Fibroblast of gingiva (primary cell): ENCODE results near the gene AJUBA.
"Not testable (repeated sequence)": the region's sequence is repeated elsewhere in the genome, so short reads cannot be mapped to it uniquely, and the experiment has no call there.

Experiments used
- DNase-seq: peaks from one replicate; pipeline ENCODE4 v3.0.0-alpha.2; 2011; ENCODE audit warnings: low read depth

Gene AJUBA

GRCh38 chr14:23006188-23006534 is 23.8 kb upstream of the AJUBA start:
- DNase-seq: no peak

- no peak for DNase-seq
These were observed 23.3 kb upstream of the AJUBA start for GRCh38 chr14:23005451-23006187.

GRCh38 chr14:23004274-23004673 is 21.9 kb upstream of the AJUBA start:
- not testable (repeated sequence) for DNase-seq

GRCh38 chr14:23002592-23002991 is 20.2 kb upstream of the AJUBA start:
- no peak for DNase-seq

GRCh38 chr14:23000860-23001259 is 18.5 kb upstream of the AJUBA start:
- DNase-seq: no peak

- no peak for DNase-seq
These were observed 16.1 kb upstream of the AJUBA start for GRCh38 chr14:22998329-22999012.

GRCh38 chr14:22997676-22998323 is 15.4 kb upstream of the AJUBA start:
- DNase-seq: no peak

- DNase-seq: no peak
These were observed 14.7 kb upstream of the AJUBA start for GRCh38 chr14:22996768-22997654.

GRCh38 chr14:22995889-22996625 is 13.7 kb upstream of the AJUBA start:
- DNase-seq: no peak

GRCh38 chr14:22994762-22995275 is 12.5 kb upstream of the AJUBA start:
- peak; percentile 45 for DNase-seq

- no peak for DNase-seq
These were observed 11.2 kb upstream of the AJUBA start for GRCh38 chr14:22993517-22993916.

- no peak for DNase-seq
These were observed 9.5 kb upstream of the AJUBA start for GRCh38 chr14:22991852-22992251.

- no peak for DNase-seq
These were observed 4.9 kb upstream of the AJUBA start for GRCh38 chr14:22987291-22987690.

- DNase-seq: peak; percentile 76
These were observed 4.2 kb upstream of the AJUBA start for GRCh38 chr14:22986508-22987054.

GRCh38 chr14:22985894-22986507 is 3.6 kb upstream of the AJUBA start:
- DNase-seq: no peak

- DNase-seq: no peak
These were observed 2.8 kb upstream of the AJUBA start for GRCh38 chr14:22984959-22985658.

GRCh38 chr14:22981876-22982476 is 375 bp downstream of the AJUBA start:
- no peak for DNase-seq

- no peak for DNase-seq
These were observed 1.1 kb downstream of the AJUBA start for GRCh38 chr14:22981090-22981875.

- peak; percentile 54 for DNase-seq
These were observed 1.7 kb downstream of the AJUBA start for GRCh38 chr14:22980672-22981089.
